K562 (cell line): ENCODE data around the gene RUNX1. TPM values are rescaled to one million over a fixed set of nuclear protein-coding genes. Genes with fewer than 3 reads are reported as not detected.

ENCODE experiments used
- ATAC-seq: fragments of 200-7000 bp; cut with Tn5 transposase; 3 replicates; pipeline ENCODE4 v1.9.1; 2020; ENCODE audit warnings: moderate library complexity
- BruUV-seq: library from RNA; stranded (reverse); fragments of 400-500 nt; replicated peaks from 2 replicates; lab custom pipeline; 2021; lab: Mats Ljungman, UMichigan
- CTCF ChIA-PET: fragments of 300-600 bp; formaldehyde crosslinking; extraction: SDS; loops from one replicate; lab custom pipeline; 2021; ENCODE audit warnings: low intra/inter-chr PET ratio; lab: Yijun Ruan, JAX
- POLR2A ChIA-PET: fragments of 300-600, 350-650 bp; sonication (Branson Sonifier 250); formaldehyde crosslinking; extraction: SDS; loops from one replicate; lab custom pipeline; 2021; ENCODE audit warnings: antibody characterized with exemption, inconsistent platforms; lab: Yijun Ruan, JAX
- DNase-seq, 4 experiments: peaks; one replicate each; pipeline versions ENCODE4 v3.0.0 to v3.0.0-alpha.2; 2011 to 2018; ENCODE audit warnings: low spot score in 3 of 4, mixed read lengths in 3 of 4; ENCODE audit errors: extremely low read depth in 1 of 4
- FAIRE-seq: peaks from 2 replicates; lab custom pipeline; 2011; peaks lifted over from hg19 to GRCh38; lab: Jason Lieb, UNC
- H2AFZ ChIP-seq: 2 replicates; pipeline ENCODE4 v1.6.0; 2011; ENCODE audit warnings: low read depth, low read length, control low read depth, inconsistent platforms
- H3K27ac ChIP-seq: fragments of 200-600 bp; 3 replicates; pipeline ENCODE4 v1.8.0; 2011; ENCODE audit warnings: low read depth, mild to moderate bottlenecking, control low read depth, inconsistent platforms, low read length, moderate library complexity, mixed read lengths; ENCODE audit errors: extremely low read depth
- H3K27me3 ChIP-seq, 2 experiments: fragments of 300-600 bp in 1 of 2; 2 replicates in 1 of 2; 3 replicates in 1 of 2; pipeline versions ENCODE4 v1.6.0 to v1.8.0; 2011; ENCODE audit warnings: inconsistent platforms in 2 of 2, low read length in 2 of 2, mild to moderate bottlenecking in 1 of 2, mixed read lengths in 1 of 2, moderate library complexity in 1 of 2; ENCODE audit not compliant: control insufficient read depth in 2 of 2, insufficient read depth in 2 of 2
- H3K36me3 ChIP-seq: fragments of 300-600 bp; 3 replicates; pipeline ENCODE4 v1.8.0; 2011; ENCODE audit warnings: mild to moderate bottlenecking, low read length, inconsistent platforms; ENCODE audit not compliant: control insufficient read depth, insufficient read depth
- H3K4me1 ChIP-seq, 2 experiments: fragments of 200-600 bp in 1 of 2; replicated peaks in 1 of 2; 2 replicates in 1 of 2; 3 replicates in 1 of 2; pipeline versions ENCODE4 v1.5.1 to v1.8.0; 2011; ENCODE audit warnings: inconsistent platforms in 2 of 2, low read length in 2 of 2, mild to moderate bottlenecking in 1 of 2, mixed read lengths in 1 of 2, moderate library complexity in 1 of 2; ENCODE audit not compliant: control insufficient read depth in 2 of 2, insufficient read depth in 2 of 2
- H3K4me2 ChIP-seq: 2 replicates; pipeline ENCODE4 v1.6.1; 2011; ENCODE audit warnings: low read length, control low read depth, inconsistent platforms, mixed read lengths; ENCODE audit not compliant: insufficient read depth
- H3K4me3 ChIP-seq: fragments of 200-600 bp; sonication (generic), shearing (Covaris generic); 2 replicates; pipeline ENCODE4 v1.5.1; 2016; ENCODE audit warnings: control low read depth, inconsistent platforms
- H3K79me2 ChIP-seq: fragments of 200-600 bp; 3 replicates; pipeline ENCODE4 v1.8.0; 2011; ENCODE audit warnings: low read length, inconsistent platforms; ENCODE audit not compliant: control insufficient read depth, insufficient read depth
- H3K9ac ChIP-seq, 2 experiments: 2 replicates each; pipeline versions ENCODE4 v1.6.0 to v1.6.1; 2011; ENCODE audit warnings: low read depth in 2 of 2, low read length in 2 of 2, control low read depth in 1 of 2, inconsistent platforms in 1 of 2, mild to moderate bottlenecking in 1 of 2, mixed read lengths in 1 of 2; ENCODE audit not compliant: insufficient read depth in 1 of 2
- H3K9me1 ChIP-seq: one replicate; pipeline ENCODE4 v1.6.0; 2011; ENCODE audit warnings: inconsistent platforms, mild to moderate bottlenecking, low read length, moderate library complexity; ENCODE audit not compliant: control insufficient read depth, insufficient read depth
- H3K9me3 ChIP-seq: replicated peaks from 2 replicates; pipeline ENCODE4 v1.5.1; 2011; ENCODE audit warnings: low read depth, low read length, inconsistent platforms; ENCODE audit not compliant: control insufficient read depth, insufficient read depth
- H4K20me1 ChIP-seq: replicated peaks from 2 replicates; pipeline ENCODE4 v1.6.1; 2011; ENCODE audit warnings: low read length, inconsistent platforms, mixed read lengths; ENCODE audit not compliant: control insufficient read depth, insufficient read depth
- CBX2 ChIP-seq: fragments of 200-600 bp; sonication (generic); IDR thresholded peaks from one replicate; pipeline ENCODE4 v1.6.1; 2012; ENCODE audit warnings: mild to moderate bottlenecking, low read length, inconsistent platforms; ENCODE audit not compliant: insufficient read depth, poor library complexity, severe bottlenecking
- CHD4 ChIP-seq: fragments of 200-600 bp; sonication (generic); IDR thresholded peaks from 3 replicates; pipeline ENCODE4 v1.6.1; 2012; ENCODE audit warnings: low read depth, mild to moderate bottlenecking, mixed read lengths, low read length, inconsistent platforms; ENCODE audit not compliant: insufficient read depth, insufficient replicate concordance, poor library complexity, severe bottlenecking
- GTF2A2 ChIP-seq: IDR thresholded peaks from 2 replicates; pipeline ENCODE4 v1.6.1; 2016; ENCODE audit warnings: mild to moderate bottlenecking, missing genetic modification characterization, missing compliant biosample characterization
- HMGN3 ChIP-seq: IDR thresholded peaks from 2 replicates; pipeline ENCODE4 v1.6.1; 2011; ENCODE audit warnings: borderline replicate concordance, low read depth, mild to moderate bottlenecking, mixed read lengths, low read length; ENCODE audit not compliant: insufficient read length; ENCODE audit errors: extremely low read depth
- KLF6 ChIP-seq: fragments of 250-450 bp; sonication (Bioruptor Pico); IDR thresholded peaks from 2 replicates; pipeline ENCODE4 v1.4.0; 2020; ENCODE audit warnings: mild to moderate bottlenecking, moderate library complexity, borderline replicate concordance
- MAX ChIP-seq: sonication (generic); formaldehyde crosslinking; IDR thresholded peaks from 2 replicates; pipeline ENCODE4 v1.9.0; 2022; ENCODE audit warnings: mild to moderate bottlenecking, missing genetic modification reagents
- MCM2 ChIP-seq: fragments of 450-650 bp; IDR thresholded peaks from 2 replicates; pipeline ENCODE4 v1.6.1; 2017; ENCODE audit warnings: low read depth, mild to moderate bottlenecking
- RBFOX2 ChIP-seq: fragments of 200-400 bp; formaldehyde crosslinking; IDR thresholded peaks from 2 replicates; pipeline ENCODE4 v1.6.1; 2017; ENCODE audit warnings: low read depth, mild to moderate bottlenecking, low read length, moderate library complexity
- SMAD1 ChIP-seq: fragments of 150-350 bp; IDR thresholded peaks from 2 replicates; pipeline ENCODE4 v1.6.1; 2014; ENCODE audit warnings: low read length, low read depth; ENCODE audit not compliant: partially characterized antibody
- ZBTB11 ChIP-seq, 3 experiments: fragments of 200-800 bp in 1 of 3; fragments of 250-450 bp in 1 of 3; fragments of 450-650 bp in 1 of 3; sonication (Bioruptor Pico) in 1 of 3; sonication (Bioruptor generic) in 1 of 3; formaldehyde crosslinking in 1 of 3; IDR thresholded peaks; 2 replicates each; pipeline versions ENCODE4 v1.6.1 to v1.8.0; 2016 to 2022; ENCODE audit warnings: mild to moderate bottlenecking in 2 of 3, missing genetic modification characterization in 2 of 3, missing compliant biosample characterization in 1 of 3, moderate library complexity in 1 of 3
- ZNF551 ChIP-seq: fragments of 250-450 bp; sonication (Bioruptor Pico); IDR thresholded peaks from 2 replicates; pipeline ENCODE4 v1.5.0; 2021; ENCODE audit warnings: mild to moderate bottlenecking, moderate library complexity
- ZSCAN32 ChIP-seq: fragments of 450-650 bp; formaldehyde crosslinking; IDR thresholded peaks from 2 replicates; pipeline ENCODE4 v1.4.0; 2020; ENCODE audit warnings: mild to moderate bottlenecking, moderate library complexity
- WGBS: fragments of 100-300 bp; shearing (Covaris generic); methylation state at CpG from one replicate; pipeline ENCODE4 v1.1.6; 2016; ENCODE audit warnings: low coverage, mixed read lengths; ENCODE audit not compliant: insufficient coverage; ENCODE audit errors: missing lambda C conversion rate; 5-methylcytosine and 5-hydroxymethylcytosine counted together
- in situ Hi-C: fragments of 300-500 bp; cut with MboI; formaldehyde crosslinking; loops from 4 replicates; pipeline ENCODE4 v1.15.0; 2018; ENCODE audit warnings: inconsistent platforms, mixed read lengths
- intact Hi-C: fragments of 100-400 bp; cut with micrococcal nuclease; formaldehyde crosslinking; loops from 2 replicates; pipeline ENCODE4 v1.14.2; 2022
- polyA plus RNA-seq, 8 experiments: library from polyadenylated mRNA; depleted of rRNA in 4 of 8; stranded (reverse) in 5 of 8; unstranded in 3 of 8; fragments of >200 nt; fragmentation: Nextera tagmentation in 2 of 8; fragmentation: Illumina TruSeq in 1 of 8; extraction: Ambion mirVana in 2 of 8; extraction: Trizol in 1 of 8; gene quantifications; 2 replicates each; pipeline versions ENCODE4 v1.2.1 to v1.2.3, GENCODE V29; 2011 to 2014; ENCODE audit warnings: inconsistent platforms in 1 of 8, missing spikeins in 1 of 8
- total RNA-seq, 7 experiments: library from RNA; depleted of rRNA in 6 of 7; stranded (reverse); fragments of >200 nt in 6 of 7; fragmentation: Illumina TruSeq in 2 of 7; extraction: Trizol in 2 of 7; gene quantifications; 2 replicates each; pipeline versions ENCODE4 v1.2.1 to v1.2.3, GENCODE V29; 2011 to 2021; ENCODE audit warnings: low replicate concordance in 1 of 7

The RUNX1 gene
- total and polyA plus RNA-seq, 9 of the 15 experiments (the other 6 are each of a cell fraction or from before 2014, with no cell fraction given), result 2.2 to 68.6 (median 17.8) TPM

DNA sequence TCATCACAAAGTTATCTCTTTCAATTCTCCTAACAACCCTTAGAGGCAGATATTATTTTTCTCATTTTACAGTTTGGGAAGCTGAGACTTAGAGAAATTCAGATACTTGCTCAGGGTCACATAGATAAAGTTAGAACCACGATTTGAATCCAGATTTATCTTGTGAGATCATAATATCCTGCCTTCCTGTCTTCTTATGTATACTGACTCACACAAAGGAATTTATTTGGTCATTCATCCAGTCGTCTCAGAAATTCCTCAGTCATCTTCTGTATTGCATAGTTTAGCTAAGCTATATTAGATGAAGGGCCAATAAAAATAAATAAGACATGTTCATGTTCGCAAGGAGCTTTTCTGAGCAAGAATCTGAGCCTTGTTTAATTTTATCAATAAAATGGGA, 35.8 kb upstream of the RUNX1 start (continued):
- no peak for TF ChIP-seq KLF6 (CRISPR knock-in tag)

DNA sequence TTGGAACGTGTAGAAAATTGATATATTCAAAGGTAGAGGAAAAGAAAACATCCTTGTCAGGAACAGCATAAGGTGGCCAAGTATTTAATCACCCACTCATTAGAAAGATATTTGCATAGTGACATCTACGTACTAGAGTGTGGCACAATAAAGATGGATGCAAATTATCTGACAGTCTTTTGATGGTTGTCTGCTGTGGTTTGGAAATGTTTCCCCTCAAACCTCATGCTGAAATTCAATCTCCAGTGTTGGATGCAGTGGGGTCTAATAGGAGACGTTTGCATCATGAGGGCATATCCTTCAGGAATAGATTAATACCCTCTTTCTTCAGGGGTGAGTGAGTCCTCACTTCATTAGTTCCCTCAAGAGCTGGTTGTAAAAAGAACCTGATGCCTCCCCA, 34.1 kb upstream of the RUNX1 start:
- BruUV-seq, result no TSS peak
- intact Hi-C loops, result no loop called here
- ChIA-PET CTCF (interaction anchor here (0.7 kb wide), 1 partner anchor 196 kb away, joined by 3 read pairs; no protein-coding TSS in a partner anchor), POLR2A (interaction anchor here (1.3 kb wide), 1 partner anchor 45 kb away, joined by 4 read pairs; no protein-coding TSS in a partner anchor)
- FAIRE-seq (no peak), DNase-seq (no peak), ATAC-seq (no peak)
- H4K20me1 ChIP-seq, result no peaks in the 10 kb centered on the region
- H3K4me2 ChIP-seq, result no peak overlapping the region
- no peak overlapping the region for H3K4me3 ChIP-seq
- H3K9ac ChIP-seq, result no peak overlapping the region
- no peaks in the 10 kb centered on the region for H3K27me3 ChIP-seq
- H3K27ac ChIP-seq, result no peak overlapping the region
- peaks cover 0 to 2% of the 10 kb centered on the region in 2 experiments; a peak in 1 of 5 replicates for H3K4me1 ChIP-seq
- H3K36me3 ChIP-seq, result no peaks in the 10 kb centered on the region
- H3K79me2 ChIP-seq, result no peaks in the 10 kb centered on the region
- H3K9me1 ChIP-seq, result no peaks in the 10 kb centered on the region
- no peaks in the 10 kb centered on the region for H3K9me3 ChIP-seq
- H2AFZ ChIP-seq, result no peak overlapping the region
- TF ChIP-seq CBX2 (no peak), CHD4 (no peak), RBFOX2 (no peak), MAX (CRISPR knock-in tag) (no peak), ZNF551 (CRISPR knock-in tag) (no peak), MCM2 (no peak), SMAD1 (no peak), HMGN3 (no peak), ZBTB11 (CRISPR knock-in tag; IDR thresholded peaks at IDR 0.05) (no peak), ZSCAN32 (CRISPR knock-in tag) (no peak), GTF2A2 (tag) (no peak)
- TF ChIP-seq, all 486 proteins: peak for 0
- 55% methylated on average over 3 of the region's 3 CpGs for WGBS
- in situ Hi-C loops, result no loop called here
